ENCODE results near the gene SPECC1L.

The SPECC1L gene

GRCh38 chr22:24359452-24360120 is 89.0 kb downstream of the SPECC1L start:
- DNase-seq (ENCODE audit: low read depth, low spot score) = no peak

DNA sequence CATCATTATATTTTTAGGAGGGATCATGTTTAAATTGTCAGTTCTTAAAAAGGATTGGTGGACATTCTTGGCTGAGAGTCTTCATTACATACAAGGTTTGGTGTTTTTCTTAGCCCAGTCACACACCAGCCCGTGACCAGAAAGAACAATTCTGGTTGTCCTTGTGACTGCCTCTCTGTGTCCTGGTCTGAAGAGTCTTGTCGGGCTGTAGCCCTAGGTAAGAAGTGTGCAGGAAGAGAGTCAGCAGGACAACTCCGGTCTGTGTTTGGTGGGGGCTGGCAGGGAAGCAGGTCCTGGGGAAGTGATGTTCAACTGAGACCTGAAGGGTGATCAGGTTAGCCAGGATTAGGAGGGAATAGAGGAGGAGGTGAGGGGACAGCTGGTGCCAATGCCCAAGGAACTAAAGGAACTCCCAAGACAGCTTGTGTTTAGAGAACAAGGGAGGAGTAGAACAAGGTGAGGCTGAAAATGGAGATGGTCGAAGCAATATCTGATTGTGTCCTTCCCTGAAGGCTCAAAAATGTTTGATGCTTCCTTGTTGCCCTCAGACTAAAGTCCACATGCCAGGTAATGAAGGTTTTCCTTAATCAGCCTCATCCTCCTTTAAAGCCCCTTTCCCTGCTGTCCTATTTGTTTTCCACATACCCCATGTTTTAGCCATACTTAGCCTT is 91.5 kb downstream of the SPECC1L start:
- no peak for DNase-seq (ENCODE audit: low read depth, low spot score)

- no peak for DNase-seq (ENCODE audit: low read depth, low spot score)
These were observed 92.6 kb downstream of the SPECC1L start for GRCh38 chr22:24363243-24363642.

DNA sequence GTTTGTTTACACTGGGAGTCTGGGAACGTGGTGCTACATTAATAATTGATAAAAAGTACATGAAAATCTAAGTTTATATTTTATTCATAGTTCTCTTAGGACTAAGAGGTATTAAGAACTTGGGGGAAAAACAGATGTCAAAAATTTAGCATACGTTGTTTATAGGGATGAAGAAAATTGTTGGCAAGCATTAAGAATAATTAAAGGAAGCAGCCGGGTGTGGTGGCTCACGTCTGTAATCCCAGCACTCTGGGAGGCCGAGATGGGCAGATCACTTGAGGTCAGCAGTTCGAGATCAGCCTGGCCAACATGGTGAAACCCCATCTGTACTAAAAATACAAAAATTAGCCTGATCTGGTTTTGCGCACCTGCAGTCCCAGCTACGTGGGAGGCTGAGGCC is 96.1 kb downstream of the SPECC1L start:
- DNase-seq (ENCODE audit: low read depth, low spot score) = no peak

- no peak for DNase-seq (ENCODE audit: low read depth, low spot score)
These were observed 97.2 kb downstream of the SPECC1L start for GRCh38 chr22:24367841-24368240.

DNA sequence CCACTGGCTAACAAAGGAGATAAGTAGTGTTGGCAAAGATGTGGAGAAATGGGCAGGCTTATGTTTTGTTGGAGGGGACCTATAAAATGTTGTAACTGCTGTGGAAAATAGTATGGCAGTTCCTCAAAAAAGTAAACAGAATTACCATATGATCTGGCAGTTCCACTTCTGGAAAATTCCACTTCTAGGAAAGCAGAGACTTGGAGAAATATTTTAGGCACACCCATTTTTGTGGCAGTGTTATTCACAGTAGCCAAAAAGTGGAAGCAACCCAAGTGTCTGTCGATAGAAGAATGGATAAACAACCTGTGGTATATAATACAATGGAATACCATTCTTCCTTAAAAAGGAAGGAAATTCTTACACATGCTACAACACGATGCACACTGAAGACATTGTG is 99.8 kb downstream of the SPECC1L start:
- peak; percentile 5 for DNase-seq (ENCODE audit: low read depth, low spot score)

DNA sequence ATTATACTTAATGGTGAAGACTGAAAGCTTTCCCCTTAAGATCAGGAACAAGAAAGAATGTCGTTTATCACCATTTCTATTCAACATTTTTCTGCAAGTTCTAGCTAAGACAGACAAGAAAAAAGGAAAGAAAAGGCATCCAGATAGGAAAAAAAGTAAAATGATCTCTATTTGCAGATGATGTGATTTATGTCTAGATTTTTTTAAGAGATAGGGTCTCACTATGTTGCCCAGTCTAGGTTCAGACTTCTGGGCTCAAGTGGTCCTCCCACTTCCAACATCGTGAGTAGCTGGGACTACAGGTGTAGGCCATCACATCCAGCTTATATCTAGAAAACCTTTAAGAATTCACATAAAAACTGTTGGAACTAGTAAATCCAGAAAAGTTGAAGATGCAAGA is 105.4 kb downstream of the SPECC1L start:
- no peak for DNase-seq (ENCODE audit: low read depth, low spot score)

DNA sequence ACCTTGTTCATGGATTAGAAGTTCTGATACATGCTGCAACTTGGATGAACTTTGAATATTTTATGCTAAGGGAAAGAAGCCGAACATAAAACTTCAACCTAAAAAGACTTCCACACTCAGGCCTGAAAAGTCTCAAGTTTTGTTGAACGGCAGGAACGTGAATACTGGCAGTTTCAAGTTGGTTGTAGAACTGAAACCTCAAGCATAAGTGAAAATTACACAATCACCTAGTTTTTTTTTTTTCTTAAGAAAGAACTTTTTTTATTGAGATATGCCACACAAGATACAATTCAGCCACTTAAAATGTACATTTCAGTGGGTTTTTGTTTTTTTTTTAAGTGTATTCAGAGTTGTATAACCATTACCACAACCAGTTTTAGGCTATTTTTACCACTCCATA is 106.0 kb downstream of the SPECC1L start:
- no peak for DNase-seq (ENCODE audit: low read depth, low spot score)

DNA sequence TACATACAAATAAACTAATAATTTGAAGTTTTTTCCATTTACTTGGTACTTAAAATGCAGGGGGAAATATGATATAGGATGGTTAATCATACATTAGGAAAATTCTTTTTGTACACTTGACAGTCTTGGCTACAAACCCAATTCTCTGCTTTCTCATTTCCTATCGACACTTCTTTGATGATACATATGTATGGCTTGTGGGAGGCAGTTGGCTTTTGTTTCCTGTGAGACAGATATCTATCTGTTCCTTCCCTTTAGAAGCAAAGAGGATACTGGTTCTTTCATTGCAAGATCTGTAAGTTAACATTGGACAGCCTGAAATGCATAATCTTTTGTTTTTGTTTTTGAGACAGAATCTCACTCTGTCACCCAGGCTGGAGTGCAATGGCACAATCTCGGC is 108.9 kb downstream of the SPECC1L start:
- no peak for DNase-seq (ENCODE audit: low read depth, low spot score)

DNA sequence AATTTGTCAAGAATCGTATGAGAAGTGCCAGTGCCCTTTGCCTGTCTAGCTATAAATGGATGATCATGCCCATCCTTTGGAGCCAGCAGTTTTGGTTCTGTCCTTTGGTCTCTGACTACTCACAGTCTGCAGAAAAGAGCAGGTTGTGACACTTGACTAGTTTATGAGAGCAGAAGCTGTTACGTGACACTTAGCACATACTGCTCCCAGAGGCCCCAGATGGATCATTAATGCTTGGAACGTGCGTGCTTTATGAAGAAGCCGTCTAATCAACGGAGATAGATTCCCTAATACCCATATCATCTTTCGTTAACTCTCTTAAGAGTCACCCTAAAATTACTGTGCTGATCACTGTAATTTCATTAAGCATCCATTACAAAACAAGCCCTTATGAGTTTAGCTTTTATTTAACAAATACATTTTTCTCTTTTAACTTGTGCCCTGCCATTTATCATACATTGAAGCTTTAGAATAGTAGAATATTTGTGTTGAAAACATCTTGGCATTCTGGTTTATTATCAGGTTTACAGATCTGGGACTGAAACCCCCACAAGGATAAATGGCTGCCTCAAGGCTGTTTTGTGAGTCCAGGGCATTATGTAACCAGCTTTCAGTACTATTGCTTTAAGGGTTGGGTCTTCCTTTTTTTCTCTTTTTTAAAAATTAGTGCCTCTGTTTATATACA is 109.7 kb downstream of the SPECC1L start:
- DNase-seq (ENCODE audit: low read depth, low spot score) = no peak

GRCh38 chr22:24380905-24381230 is 110.2 kb downstream of the SPECC1L start:
- DNase-seq (ENCODE audit: low read depth, low spot score) = no peak

- DNase-seq (ENCODE audit: low read depth, low spot score) = no peak
These were observed 112.4 kb downstream of the SPECC1L start for GRCh38 chr22:24383061-24383460.

- no peak for DNase-seq (ENCODE audit: low read depth, low spot score)
These were observed 113.5 kb downstream of the SPECC1L start for GRCh38 chr22:24384131-24384530.

GRCh38 chr22:24386937-24387471 is 116.4 kb downstream of the SPECC1L start:
- DNase-seq (ENCODE audit: low read depth, low spot score) = no peak

DNA sequence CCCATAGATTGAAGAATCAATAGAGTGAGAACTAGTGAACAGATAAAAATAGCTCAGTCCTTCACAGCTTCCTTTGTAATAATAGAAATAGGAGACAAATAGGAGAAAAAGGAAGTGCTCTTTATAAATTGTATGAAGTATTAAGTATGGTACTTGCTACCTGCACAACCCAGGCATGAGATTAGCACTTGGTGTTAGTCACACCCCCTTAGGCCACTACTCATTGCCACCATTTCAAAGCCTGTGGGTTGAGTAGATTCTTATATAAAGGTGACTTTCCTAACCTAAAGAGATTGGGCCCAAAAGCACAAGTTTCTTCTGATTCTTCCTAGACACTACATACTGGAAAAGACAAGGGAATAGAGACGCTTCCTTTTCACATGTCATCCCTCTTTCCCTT is 119.0 kb downstream of the SPECC1L start:
- DNase-seq (ENCODE audit: low read depth, low spot score) = no peak

DNA sequence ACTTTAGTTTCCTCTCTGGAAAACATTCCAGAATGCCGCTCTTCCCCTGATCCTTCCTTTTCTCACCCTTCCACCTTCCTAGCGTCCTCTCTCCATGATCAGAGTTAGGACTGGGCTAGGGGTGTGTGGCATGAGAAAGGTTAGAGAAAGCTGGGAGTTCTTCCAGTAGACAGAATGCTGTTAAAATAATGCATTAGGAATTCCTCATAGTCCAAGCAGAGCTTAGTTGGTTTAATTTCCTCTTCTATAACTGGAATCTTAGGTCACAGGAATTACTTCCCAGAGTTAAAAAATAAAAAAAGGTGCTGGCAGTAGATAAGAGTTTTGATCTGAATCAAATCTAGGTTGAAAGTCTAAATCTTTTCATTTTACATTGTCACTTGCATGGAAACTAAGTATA is 119.5 kb downstream of the SPECC1L start:
- no peak for DNase-seq (ENCODE audit: low read depth, low spot score)

- DNase-seq (ENCODE audit: low read depth, low spot score) = no peak
These were observed 119.9 kb downstream of the SPECC1L start for GRCh38 chr22:24390576-24390975.

DNA sequence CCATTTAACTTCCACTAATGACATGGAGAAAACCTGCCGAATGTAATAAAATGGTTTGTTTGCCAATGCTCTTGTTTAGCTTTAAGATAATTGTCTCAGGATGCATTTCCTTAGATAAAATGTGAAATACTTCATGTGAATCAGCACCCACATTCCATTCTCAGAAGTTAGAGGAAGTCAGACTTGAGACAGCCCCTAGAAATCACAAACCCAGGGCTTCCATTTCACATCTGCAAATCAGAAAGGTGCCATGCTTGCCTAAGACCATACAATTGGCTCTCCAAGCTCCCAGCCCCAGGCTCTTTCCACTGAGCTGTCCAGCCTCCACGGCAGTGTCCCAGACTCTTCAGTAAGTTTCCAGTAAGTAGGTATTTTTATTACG is 121.2 kb downstream of the SPECC1L start:
- DNase-seq (ENCODE audit: low read depth, low spot score) = no peak

DNA sequence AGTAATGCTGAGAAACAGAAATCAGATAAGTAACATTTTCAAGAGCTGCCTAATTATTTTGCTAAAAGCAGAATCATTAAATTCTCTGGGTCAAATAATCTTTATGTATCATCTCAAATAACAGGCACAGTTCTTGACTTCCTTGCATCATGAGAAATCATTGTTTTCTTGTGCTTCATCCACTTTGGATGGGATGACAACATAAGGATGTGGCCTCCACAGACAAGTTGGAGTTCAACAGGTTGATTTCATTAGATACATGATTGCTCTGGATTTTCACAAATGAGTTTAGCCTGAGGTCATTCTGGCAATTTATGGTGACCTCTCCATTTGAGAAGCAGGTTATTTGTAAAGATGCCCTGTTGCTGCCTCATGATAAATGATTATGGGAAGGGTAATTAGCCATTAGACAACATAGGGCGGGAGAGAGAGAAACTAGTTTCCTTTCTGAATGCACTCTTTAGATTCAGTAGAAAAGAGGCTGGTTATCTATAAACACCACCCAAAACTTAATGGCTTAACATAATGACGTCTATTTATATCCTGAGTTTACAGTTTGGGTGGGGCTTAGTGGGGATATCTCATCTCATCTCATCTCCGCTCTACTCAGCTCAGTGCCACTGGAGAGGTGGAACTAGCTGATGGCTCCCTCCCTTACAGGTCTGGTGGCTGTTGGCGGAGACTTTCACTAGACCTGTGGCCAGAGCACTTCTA is 121.7 kb downstream of the SPECC1L start:
- no peak for DNase-seq (ENCODE audit: low read depth, low spot score)

GRCh38 chr22:24393012-24393559 is 122.5 kb downstream of the SPECC1L start:
- no peak for DNase-seq (ENCODE audit: low read depth, low spot score)

DNA sequence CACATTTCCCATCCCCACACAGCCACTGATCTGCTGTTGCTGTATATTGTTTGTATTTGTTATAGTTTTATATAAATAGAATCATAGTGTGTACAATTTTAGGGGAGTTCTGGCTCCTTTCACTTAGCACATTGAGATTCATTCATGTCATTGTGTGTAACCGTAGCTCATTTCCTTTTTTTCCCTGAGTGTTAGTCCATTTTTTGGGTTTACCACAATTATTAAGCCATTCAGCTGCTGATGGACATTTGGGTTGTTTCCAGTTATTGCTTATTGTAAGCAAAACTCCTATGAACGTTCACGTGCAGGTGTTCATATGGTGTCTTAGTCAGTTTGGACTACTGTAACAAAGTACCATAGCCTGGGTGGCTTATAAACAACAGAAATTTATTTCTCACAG is 123.2 kb downstream of the SPECC1L start:
- DNase-seq (ENCODE audit: low read depth, low spot score) = no peak

GRCh38 chr22:24394254-24394653 is 123.6 kb downstream of the SPECC1L start:
- DNase-seq (ENCODE audit: low read depth, low spot score) = no peak
